ENCODE data around the gene HDLBP.
"Not testable (repeated sequence)": the region's sequence is repeated elsewhere in the genome, so short reads cannot be mapped to it uniquely, and the experiment has no call there.

HDLBP gene

DNA sequence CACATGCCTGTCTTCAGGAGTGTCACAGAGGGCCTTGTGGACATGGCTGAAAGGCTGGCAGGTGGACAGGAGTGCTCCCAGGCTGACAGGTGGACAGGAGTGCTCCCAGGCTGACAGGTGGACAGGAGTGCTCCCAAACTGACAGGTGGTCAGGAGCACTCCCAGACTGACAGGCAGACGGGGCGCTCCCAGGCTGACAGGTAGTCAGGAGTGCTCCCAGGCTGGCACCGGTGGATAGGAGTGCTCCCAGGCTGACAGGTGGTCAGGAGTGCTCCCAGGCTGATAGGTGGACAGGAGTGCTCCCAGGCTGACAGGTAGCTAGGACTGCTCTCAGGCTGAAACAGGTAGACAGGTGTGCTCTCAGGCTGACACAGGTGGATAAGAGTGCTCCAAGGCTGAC is 110.4 kb downstream of the HDLBP start:
- DNase-seq = no peak

DNA sequence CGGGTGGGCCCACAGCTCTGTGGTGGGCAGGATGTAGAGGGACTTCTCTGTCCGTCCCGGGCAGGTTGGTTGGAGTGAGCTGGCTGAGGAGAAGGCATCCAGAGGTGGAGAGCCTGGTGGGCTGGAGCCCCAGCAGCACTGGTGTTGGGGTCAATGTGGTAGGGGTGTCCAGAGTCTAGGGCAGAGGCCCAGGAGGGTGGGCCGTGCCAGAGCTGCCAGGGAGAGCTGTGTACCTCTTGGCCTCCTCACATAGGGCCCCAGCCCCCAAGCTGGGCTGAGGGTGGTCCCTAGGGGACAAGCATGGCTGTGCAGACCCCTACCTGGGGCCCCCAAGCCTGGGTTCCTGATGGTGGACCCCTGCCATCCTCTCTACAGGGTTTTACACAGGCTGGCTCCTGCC is 111.0 kb downstream of the HDLBP start:
- no peak for DNase-seq

DNA sequence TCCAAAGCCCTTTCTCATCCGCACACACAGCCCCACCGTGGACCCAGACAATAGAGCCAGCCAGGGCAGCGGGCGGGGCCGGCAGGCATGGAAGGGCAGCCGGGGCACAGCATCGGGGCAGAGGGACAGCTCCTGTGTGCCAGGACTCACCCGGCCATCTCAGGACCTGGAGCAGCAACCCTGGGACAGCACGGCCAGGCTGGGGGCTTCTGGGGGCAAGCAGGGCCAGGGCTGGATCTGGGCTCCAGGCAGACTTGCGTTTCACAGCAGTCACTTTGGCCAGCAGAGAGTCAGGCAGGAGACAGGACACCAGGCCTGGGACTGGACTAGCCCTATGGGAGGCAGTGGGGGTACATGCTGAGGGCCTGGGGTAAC is 111.5 kb downstream of the HDLBP start:
- DNase-seq = no peak

DNA sequence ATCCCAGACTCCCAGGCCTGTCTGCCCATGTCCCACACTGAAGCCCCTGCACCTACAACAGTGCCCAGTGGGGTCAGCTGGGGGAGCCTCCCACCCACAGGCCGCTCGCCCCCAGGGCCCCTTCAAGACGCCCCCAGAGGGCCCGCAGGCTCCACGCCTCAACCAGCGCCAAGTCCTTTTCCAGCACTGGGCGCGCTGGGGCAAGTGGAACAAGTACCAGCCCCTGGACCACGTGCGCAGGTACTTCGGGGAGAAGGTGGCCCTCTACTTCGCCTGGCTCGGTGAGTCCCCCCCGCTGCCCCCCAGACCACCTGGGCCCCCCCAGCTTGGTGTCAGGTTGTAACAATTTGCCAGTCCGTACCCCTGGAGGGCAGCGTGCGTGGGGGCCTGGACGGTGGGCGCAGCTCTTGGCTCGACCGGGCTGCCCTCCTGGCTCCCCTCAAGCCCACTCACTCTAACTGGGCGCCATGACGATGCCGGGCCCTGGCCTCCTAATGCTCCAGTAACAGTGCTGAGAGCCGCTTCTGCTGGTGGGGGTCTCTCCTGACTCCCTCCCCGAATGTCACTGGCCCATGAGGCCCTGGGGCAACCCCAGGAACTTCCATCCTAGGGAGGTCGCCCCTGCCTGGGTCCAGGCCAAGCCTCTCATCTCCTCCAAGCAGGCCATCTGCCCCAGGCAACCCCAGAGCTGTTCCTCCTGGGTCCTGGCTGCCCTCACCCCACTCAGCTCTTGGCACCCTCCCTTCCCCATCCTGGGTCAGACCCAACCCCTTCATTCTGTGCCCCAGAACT is 112.1 kb downstream of the HDLBP start:
- DNase-seq = no peak

DNA sequence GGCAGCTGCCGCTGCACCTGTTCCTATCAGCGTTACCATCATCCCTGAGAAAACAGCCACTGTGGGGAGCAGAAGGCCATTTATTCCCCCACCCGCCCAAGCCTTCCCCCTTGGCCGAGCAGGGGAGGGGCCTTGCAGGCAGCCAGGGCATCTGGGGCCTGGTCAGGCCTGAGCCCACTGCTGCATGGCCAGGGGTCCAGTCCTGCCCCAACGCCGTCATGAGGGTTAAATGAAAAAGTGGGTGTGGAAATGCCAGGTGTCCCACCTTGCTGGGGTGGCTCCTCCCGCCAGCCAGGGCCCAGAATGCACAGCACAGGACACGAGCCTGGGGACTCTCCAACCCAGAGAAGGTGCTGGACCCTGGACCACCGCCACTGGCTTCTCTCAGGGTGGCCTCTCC is 112.8 kb downstream of the HDLBP start:
- no peak for DNase-seq

DNA sequence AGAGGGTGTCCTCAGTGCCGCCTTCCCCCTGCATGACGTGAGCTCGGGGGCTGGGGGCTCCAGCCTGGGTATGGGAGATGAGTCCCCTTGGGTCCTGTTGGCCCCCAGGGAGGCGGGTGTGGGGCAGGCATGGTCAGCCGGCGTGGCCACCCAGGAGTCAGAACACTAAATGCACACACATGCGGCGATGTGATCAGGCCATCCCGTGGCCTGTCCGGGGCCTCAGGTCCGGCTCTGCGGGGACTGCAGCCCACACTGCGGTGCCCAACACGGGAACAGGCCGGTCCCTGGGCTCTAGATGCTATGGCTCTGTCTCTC is 113.2 kb downstream of the HDLBP start:
- DNase-seq = no peak

DNA sequence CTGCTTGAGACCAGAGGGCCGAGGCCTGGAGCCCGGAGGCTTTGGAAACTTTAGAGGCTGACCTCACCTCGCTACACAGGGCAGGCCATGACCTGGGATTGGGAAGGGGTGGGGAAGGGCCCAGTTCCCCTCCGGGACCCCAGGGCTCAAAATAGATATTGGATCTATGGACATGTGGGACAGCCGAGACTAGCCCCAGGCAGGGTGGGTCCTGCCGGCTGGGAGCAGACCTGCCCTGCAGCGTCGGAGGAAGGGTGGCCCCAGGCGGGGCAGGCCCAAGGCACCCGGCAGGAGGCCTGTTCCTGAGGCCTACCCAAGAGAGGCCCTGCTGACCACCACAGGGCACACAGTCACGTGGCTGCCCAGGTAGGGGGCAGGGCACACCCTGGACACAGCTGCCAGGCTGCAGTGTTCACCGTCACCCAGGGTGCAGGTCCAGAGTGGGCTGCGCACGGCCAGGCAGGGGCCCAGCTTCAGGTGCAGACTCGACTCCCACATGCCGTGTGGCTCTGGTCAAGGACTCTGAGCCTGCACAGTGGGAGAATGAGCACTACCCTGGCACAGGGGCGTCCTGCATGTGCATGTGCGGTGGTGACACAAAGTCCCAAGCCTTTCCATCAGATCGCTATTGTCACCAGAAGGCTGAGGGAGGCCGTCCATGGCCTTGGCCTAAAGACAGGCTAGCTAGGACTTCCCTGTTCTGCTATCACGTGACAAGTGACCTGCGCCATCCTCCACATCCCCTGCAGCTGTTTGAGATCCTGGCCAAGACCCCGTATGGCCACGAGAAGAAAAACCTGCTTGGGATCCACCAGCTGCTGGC is 113.8 kb downstream of the HDLBP start:
- no peak for DNase-seq

DNA sequence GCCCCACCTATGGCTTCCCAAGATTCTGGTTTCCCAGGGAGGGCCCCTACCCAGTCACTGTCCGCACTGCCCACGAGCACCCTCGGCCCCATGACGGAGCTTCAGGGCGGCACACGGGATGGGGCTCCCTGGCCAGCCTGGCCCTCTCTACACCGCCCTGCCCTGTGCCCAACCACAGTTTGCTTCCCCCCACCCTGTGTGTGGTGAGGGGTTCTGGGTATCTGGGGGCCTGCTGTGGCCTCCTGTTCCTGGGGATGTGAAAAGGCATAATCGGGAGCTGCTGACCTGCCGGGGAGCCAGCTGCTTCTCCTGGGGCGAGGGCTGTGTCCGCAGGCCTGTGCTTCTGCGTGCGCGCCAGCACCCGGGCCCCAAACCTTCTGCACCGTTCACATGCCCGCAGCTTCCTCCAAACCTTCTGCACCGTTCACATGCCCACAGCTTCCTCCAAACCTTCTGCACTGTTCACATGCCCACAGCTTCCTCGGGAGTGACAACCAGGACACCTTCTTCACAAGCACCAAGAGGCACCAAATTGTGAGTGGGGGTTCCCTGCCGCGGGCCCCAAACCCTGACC is 114.6 kb downstream of the HDLBP start:
- no peak for DNase-seq

DNA sequence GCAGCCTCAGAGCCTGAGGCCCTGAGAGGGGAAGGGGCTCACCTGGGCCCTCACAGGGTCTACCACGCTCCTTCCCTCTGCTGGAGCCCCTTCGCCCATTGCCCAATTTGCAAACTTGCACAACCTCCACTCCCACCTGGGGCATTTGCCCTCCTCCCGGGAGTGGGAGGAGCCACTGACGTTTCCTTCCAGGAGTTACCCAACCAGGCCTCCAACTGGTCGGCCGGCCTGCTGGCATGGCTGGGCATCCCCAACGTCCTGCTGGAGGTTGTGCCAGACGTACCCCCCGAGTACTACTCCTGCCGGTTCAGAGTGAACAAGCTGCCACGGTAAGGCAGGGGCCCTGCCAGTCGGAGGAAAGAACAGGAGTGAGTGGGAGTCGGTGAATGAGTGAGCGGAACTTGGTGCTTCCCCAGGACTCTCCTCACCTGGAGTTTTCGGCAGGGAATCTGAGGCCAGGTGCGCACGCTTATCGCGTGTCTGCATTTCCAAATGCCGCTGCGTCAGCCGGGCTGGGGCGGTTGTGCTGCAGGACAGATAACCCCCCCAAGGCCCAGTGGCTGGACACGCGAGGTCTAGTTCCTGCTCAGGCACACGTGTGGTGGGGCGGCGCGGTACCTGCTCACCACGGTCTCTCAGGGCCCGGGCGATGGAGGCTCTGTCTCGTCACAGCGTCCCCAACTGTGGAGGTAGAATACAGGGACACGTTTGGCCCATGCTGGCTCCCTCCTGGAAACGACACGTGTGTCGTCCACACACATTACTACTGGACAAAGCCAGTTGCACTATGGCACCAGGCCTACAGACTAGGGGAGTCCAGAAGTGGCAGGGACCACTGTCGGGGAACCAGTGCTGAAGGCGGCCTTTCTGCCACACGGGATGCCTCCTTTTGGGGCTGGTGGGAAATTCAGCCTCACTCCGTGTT is 115.3 kb downstream of the HDLBP start:
- no peak for DNase-seq

DNA sequence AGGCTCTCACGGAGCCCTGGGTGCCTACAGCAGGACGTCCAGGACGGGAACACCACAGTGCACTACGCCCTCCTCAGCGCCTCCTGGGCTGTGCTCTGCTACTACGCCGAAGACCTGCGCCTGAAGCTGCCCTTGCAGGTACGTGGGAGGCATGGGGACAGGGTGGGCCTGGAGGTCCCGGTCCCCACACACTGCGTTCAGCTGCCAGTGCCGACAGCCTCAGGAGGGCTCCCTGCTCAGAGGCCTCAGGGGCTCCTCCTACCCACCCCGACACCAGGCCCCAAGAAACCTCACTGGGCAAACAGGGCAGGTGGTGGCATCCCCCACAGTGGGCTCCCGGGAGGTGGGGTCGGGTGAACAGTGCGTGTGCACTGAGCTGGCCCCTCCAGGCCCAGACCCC is 116.2 kb downstream of the HDLBP start:
- no peak for DNase-seq

DNA sequence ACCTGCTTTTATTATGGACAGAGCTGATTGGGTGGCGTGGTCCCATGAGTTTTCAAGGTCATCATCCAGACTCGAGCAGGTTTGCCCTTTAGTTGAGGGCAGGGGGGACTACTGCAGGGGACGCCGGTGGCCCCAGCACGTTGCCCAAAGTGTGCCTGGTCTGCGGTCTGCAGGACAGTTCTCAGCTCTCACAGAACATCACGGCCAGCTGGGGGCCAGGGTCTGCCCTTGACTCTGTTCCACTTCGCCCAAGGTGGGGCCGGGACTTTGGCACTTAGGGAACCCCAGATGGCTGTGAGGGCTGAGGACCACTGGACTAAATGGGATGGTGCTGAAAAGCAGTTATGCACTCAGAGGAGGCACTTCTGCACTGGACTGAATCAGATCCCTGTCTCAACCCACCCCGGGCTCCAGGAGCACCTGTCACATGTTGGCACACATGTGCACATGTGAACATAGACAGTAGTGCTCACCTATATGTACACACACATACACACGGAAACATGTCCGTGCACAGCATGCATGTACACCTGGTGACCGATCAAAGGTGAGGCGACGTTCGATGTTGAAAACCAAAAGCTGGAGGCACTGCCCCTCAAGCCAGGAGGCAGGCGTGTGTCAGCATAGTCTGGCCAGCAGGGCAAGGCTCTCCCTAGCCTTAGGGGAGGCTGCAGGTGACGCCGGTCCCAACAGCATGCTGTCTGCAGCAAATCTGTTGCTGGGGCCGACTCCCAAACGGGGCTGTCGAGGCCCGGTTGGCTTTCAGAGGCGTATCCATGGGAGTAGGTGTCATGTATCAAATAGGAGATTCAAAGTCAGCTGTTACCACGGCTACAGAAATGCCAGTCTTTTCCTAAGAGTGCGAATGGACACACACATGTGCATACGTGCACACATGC is 116.8 kb downstream of the HDLBP start:
- no peak for DNase-seq

DNA sequence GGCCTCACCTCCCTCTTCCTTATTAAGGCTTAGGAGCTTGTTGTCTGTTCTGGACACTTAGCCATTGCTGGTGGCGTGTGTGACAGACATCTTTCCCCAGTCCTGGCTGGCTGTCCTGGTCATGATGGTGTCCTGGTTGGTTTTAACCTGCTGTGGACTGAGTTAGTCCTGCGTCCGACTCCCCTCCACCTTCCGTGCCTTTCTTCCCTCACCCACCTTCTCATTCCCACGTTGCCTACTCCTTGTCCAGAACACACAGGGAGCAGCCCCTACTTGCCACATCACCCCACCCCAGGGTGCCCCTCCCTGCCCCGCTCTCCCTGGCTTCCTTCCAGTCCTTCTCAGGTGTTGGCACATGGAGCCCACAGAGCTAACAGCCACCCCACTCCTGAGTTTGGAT is 117.5 kb downstream of the HDLBP start:
- DNase-seq = no peak

DNA sequence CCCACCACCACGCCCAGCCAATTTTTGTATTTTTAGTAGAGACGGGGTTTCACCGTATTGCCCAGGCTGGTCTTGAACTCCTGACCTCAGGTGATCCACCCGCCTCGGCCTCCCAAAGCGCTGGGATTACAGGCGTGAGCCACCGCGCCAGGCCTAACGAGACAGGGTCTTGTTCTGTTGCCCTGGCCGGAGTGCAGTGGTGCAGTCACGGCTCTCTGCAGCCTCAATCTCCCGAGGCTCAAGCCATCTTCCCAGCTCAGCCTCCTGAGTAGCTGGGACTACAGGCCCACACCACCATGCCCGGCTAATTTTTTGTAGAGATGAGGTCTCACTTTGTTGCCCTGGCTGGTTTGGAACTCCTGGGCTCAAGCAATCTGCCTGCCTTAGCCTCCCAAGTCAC is 118.2 kb downstream of the HDLBP start:
- not testable (repeated sequence) for DNase-seq

DNA sequence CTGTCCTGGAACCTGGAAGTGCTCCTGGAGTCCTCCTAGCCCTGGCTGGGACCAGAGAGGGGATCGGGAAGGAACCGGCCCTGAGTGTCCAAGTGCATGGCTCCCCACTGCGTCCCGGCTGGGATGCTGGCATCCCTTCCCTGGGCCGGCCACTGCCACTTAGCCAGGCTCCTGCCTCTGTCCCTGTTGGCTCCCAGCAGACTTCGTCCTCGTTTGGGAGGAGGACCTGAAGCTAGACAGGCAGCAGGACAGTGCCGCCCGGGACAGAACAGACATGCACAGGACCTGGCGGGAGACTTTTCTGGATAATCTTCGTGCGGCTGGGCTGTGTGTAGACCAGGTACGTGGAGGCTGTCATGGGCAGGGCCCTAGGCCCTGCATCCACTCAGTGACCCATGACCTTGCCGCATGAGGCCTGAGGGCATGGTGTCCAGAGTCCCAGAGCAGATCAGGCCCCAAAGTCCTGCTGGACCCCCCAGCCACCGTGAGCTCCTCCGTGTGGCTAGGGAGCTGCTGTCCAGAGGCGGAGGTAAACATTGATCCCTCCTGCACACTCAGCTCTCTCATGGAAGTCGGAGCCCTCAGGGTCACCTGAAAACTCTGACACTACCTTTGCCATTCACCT is 119.9 kb downstream of the HDLBP start:
- DNase-seq = no peak

DNA sequence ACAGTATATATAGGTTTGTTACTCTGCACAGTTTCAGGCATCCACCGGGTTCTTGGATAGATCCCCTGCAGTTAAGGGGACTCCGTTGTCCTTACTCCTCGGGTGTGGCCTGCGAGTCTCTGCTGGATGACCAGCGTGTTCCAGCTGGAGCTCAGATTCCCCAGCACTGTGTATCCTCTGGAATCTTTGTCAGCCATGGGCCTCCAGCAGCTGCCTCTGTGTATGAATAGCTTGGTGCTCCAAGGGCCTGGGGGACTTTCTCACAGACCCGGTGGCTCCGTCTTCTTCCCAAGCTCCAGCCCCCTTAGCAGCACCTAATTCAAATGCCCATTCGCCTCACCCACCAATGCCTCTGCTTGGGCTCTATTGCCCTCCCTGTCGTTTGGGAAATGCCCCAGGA is 120.7 kb downstream of the HDLBP start:
- DNase-seq = no peak

DNA sequence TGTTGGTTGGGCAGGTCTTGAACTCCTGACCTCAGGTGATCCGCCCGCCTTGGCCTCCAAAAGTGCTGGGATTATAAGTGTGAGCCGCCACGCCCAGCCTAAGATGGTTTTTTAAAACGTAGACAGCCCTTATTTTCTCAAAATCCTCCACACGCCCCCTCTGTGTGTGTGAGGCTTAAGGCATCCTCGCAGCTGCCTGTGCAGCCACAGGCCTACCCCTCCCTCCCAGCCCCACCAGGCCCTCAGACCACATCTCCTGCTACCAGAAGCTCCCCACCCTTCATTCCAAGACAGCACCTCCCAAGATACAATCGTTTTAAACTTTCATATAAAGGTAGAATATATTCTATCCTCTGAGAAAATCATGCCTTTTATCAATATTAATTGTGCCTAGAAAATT is 122.2 kb downstream of the HDLBP start:
- DNase-seq = no peak

DNA sequence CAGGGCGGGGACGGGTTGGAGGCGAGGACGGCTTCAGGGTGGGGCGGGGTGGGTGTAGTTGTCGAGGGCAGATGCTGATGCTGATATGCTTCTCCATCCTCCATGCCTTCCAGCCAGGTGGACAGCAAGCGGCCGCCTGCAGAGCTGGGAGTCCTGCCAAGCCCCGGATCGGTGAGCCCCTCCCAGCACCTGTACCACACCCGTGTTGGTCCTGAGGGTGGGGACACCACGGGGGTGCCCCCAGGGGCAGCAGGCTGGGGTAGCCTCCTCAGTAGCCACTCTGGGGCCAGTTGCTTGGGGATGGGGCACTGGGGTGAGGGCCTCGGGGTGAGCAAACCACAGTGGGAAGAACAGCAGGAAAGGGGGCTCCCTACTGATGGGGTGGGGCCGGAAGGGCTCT is 124.4 kb downstream of the HDLBP start:
- no peak for DNase-seq

DNA sequence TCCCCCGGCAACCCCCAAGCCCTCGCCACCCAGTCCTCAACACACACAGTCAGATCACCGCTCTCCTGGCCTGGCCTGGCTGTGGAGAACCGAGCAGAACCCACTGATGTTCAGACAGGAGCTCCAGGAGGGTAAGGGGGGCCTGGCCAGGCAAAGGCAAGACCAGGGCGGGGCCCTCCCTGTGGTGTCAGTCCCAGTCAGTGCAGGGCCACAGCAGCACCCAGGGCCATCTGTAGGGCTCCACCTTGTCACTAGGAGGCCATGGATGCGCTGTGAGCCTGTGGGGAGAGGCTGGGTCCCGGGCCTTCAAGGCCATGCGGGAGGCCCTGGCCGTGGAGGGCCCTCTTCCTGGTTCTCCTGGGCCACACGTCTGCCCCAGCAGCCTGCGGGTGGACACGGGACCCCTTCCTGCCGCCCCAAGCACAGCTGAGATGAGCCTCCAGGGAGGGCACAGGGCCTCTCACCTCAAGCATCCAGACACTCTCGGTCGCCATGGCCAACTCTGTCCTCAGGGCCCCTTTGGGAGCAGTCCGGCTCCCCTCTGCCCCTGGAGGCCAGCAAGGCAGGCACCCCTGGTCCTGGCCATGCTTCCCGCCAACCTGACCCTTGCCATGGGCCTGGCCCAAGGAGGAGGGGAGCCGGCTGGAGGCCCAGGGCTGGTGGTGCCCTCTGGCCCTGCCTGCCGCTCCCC is 125.0 kb downstream of the HDLBP start:
- DNase-seq = no peak

DNA sequence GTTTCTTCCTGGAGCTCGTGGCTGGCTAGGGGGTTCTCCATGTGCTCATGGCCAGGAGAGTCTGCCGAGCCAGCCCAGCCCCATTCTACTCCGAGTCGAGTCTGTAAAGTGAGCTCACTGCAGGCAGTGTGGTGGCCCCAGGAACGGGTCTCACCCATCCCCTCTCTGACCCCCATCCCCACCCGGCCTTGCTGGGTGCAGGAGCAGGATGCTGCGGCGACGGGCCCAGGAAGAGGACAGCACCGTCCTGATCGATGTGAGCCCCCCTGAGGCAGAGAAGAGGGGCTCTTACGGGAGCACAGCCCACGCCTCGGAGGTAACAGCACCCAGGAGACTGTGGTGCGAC is 125.6 kb downstream of the HDLBP start:
- no peak for DNase-seq

DNA sequence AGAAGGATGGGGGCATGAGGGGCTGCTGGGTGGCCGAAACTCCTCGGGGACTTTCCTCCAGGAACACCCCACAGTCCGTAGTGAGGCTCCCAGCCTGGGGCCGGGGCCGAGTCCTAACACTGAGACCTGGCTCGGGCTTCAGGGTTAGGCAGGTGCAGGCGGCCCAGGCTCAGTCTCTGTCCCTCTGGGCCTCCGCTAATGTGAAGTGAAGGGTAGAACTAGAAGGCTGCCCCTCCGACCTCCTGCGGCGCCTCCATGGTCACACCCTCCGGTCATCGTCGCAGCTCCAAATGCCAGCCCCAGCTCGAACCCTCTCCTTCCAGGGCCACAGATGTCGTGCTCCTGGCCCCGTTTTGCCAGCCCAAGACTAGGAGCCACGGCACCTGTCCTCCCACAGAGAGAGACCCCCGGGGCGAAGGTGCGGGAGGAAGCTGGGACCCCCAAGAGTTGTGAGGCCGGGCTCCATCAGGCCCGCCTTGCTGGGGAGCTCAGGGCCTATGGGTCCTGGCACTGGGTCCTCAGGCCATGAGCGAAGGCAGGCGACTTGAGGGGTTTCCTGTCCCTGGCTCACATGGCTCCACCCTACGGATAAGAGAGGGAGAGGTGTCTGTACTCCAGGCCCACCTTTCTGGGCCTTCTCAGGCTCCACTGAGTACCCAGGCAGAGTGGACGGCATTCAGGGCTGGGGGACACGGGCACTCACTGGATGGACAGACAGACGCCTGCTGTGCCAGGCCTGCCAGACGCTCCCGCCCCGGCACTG is 126.2 kb downstream of the HDLBP start:
- no peak for DNase-seq
